ENCODE data around the gene PAWR.

Gene PAWR

DNA sequence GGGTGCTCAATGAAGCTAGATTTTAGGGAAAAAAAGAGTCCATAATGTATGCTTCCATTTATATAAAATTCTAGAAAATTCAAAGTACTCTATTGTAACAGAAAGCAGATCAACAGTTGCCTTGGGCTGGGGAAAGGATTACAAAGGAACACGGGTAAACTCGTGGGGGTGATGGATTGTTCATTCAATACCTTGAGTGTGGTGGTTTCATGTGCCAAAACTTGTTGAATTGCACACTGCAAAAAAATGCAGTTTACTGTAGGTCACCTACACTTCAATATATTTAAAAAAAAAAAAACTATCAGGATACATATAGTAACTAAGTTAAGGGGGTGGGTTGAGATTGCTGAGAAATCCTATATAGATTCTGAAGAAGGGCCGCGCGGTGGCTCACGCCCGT, 33.6 kb downstream of the PAWR start:
- peaks cover 6% of the 10 kb centered on the region for H3K4me1 ChIP-seq (ENCODE audit: low read depth, poor library complexity, severe bottlenecking)
- H3K79me2 ChIP-seq (ENCODE audit: insufficient read depth, low read depth), result peaks cover 42% of the 10 kb centered on the region; the same call in 1 of the 2 replicates
- no peak overlapping the region for H2AFZ ChIP-seq (ENCODE audit: low read depth)
- H4K20me1 ChIP-seq (ENCODE audit: insufficient read depth), result no peaks in the 10 kb centered on the region; the same call in 1 of the 2 replicates
- H3K4me3 ChIP-seq (IDR thresholded peaks at IDR 0.05; ENCODE audit: insufficient read depth, low read depth, low read length), result no peak overlapping the region
- H3K9ac ChIP-seq, result no peak overlapping the region
- no peaks in the 10 kb centered on the region for H3K36me3 ChIP-seq (ENCODE audit: insufficient read depth)
- H3K27me3 ChIP-seq (ENCODE audit: insufficient read depth, low read depth), result no peaks in the 10 kb centered on the region
- TF ChIP-seq, protein P1, sequence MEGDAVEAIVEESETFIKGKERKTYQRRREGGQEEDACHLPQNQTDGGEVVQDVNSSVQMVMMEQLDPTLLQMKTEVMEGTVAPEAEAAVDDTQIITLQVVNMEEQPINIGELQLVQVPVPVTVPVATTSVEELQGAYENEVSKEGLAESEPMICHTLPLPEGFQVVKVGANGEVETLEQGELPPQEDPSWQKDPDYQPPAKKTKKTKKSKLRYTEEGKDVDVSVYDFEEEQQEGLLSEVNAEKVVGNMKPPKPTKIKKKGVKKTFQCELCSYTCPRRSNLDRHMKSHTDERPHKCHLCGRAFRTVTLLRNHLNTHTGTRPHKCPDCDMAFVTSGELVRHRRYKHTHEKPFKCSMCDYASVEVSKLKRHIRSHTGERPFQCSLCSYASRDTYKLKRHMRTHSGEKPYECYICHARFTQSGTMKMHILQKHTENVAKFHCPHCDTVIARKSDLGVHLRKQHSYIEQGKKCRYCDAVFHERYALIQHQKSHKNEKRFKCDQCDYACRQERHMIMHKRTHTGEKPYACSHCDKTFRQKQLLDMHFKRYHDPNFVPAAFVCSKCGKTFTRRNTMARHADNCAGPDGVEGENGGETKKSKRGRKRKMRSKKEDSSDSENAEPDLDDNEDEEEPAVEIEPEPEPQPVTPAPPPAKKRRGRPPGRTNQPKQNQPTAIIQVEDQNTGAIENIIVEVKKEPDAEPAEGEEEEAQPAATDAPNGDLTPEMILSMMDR (conservative IDR thresholded peaks at IDR 0.05; ENCODE audit: low read depth, low read length), result no peak
- no peak overlapping the region for H3K4me2 ChIP-seq
- H3K27ac ChIP-seq, result no peak overlapping the region

DNA sequence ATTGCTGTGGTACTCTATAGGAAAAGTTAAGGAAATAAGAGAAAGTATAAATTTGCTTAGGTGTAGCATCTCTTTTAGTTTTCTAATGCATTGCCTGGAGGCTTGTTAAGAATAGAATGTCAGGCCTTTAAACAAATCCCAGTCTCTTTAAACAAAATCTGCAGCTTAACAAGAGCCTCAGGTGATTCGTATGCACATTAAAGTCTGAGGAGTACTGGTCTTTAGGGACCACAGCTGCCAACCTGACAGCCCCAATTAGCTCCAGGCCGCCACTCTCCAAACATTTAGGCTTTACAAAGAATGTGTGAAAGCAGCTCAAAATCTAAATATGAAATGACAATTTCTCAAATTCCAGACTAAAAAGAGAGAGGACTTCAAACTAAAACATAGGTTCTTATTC, 35.7 kb downstream of the PAWR start:
- TF ChIP-seq, protein P1 (conservative IDR thresholded peaks at IDR 0.05; ENCODE audit: low read depth, low read length), result no peak
- no peaks in the 10 kb centered on the region for H3K36me3 ChIP-seq (ENCODE audit: insufficient read depth)
- no peaks in the 10 kb centered on the region for H3K4me1 ChIP-seq (ENCODE audit: low read depth, poor library complexity, severe bottlenecking)
- H3K4me2 ChIP-seq, result no peak overlapping the region
- H4K20me1 ChIP-seq (ENCODE audit: insufficient read depth), result no peaks in the 10 kb centered on the region; the same call in 1 of the 2 replicates
- no peaks in the 10 kb centered on the region for H3K27me3 ChIP-seq (ENCODE audit: insufficient read depth, low read depth)
- no peak overlapping the region for H3K9ac ChIP-seq
- no peak overlapping the region for H3K4me3 ChIP-seq (IDR thresholded peaks at IDR 0.05; ENCODE audit: insufficient read depth, low read depth, low read length)
- H3K79me2 ChIP-seq (ENCODE audit: insufficient read depth, low read depth), result peaks cover 57% of the 10 kb centered on the region; the same call in 1 of the 2 replicates
- H3K27ac ChIP-seq, result no peak overlapping the region
- no peak overlapping the region for H2AFZ ChIP-seq (ENCODE audit: low read depth)

DNA sequence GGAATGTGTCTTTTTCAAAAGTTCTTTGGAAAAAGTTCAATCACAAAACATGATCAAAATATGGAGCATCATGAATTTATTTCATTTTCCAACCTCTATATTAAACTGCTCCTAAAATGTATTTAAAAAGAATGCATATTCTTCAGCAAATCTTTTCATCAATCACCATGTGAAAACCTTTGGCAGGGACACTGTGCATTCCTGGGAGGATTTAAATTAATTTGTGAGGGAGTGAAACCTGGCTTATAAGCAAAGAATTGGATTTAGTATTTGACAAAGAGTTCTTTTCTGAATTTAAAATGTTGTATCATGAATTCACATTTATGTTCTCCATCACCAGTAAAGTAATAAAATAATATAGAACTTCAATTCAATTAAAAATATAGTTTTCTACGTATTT, 38.2 kb downstream of the PAWR start:
- Histone ChIP-seq H4K20me1 (ENCODE audit: insufficient read depth) (no peaks in the 10 kb centered on the region; the same call in 1 of the 2 replicates), H2AFZ (ENCODE audit: low read depth) (no peak overlapping the region), H3K27ac (no peak overlapping the region), H3K4me1 (ENCODE audit: low read depth, poor library complexity, severe bottlenecking) (no peaks in the 10 kb centered on the region), H3K79me2 (ENCODE audit: insufficient read depth, low read depth) (peaks cover 53% of the 10 kb centered on the region), H3K9ac (no peak overlapping the region), H3K27me3 (ENCODE audit: insufficient read depth, low read depth) (no peaks in the 10 kb centered on the region), H3K36me3 (ENCODE audit: insufficient read depth) (no peaks in the 10 kb centered on the region), H3K4me3 (IDR thresholded peaks at IDR 0.05; ENCODE audit: insufficient read depth, low read depth, low read length) (no peak overlapping the region), H3K4me2 (no peak overlapping the region)
- TF ChIP-seq, protein P1 (conservative IDR thresholded peaks at IDR 0.05; ENCODE audit: low read depth, low read length), result no peak

DNA sequence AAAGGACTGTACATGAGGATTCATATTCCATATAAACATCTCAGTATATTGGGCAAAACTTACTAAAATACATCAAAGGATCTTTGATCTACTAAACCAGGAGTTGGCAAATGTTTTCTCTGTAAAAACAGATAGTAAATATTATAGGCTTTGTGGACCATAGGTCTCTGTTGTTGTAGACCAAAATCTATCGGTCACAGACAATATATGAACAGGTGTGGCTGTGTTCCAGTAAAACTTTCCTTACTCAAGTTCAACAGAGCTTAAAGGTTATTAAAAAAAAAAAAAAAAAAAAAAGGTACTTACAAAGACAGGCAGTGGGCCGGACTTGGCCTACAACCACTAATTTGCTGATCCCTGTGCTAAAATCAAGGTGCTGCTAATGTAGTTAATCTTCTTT, 40.3 kb downstream of the PAWR start:
- Histone ChIP-seq H3K27me3 (ENCODE audit: insufficient read depth, low read depth) (no peaks in the 10 kb centered on the region), H2AFZ (ENCODE audit: low read depth) (no peak overlapping the region), H4K20me1 (ENCODE audit: insufficient read depth) (no peaks in the 10 kb centered on the region; the same call in 1 of the 2 replicates), H3K4me1 (ENCODE audit: low read depth, poor library complexity, severe bottlenecking) (peaks cover under 1% of the 10 kb centered on the region), H3K9ac (no peak overlapping the region), H3K4me2 (no peak overlapping the region), H3K79me2 (ENCODE audit: insufficient read depth, low read depth) (peaks cover 60% of the 10 kb centered on the region), H3K4me3 (IDR thresholded peaks at IDR 0.05; ENCODE audit: insufficient read depth, low read depth, low read length) (no peak overlapping the region), H3K27ac (no peak overlapping the region), H3K36me3 (ENCODE audit: insufficient read depth) (no peaks in the 10 kb centered on the region)
- TF ChIP-seq, protein P1 (conservative IDR thresholded peaks at IDR 0.05; ENCODE audit: low read depth, low read length), result no peak

Data from KMS-11 (cell line).